Caco-2 (cell line): Measurements from ENCODE around the gene GAB2. TPM values are rescaled to one million over a fixed set of nuclear protein-coding genes. Genes with fewer than 3 reads are reported as not detected.

Experiments
- BruUV-seq: library from RNA; stranded (reverse); fragments of 400-500 nt; replicated peaks from 2 replicates; lab custom pipeline; 2021; lab: Mats Ljungman, UMichigan
- CTCF ChIA-PET: fragments of 300-600 bp; sonication (Branson Sonifier 250); formaldehyde crosslinking; loops from one replicate; lab custom pipeline; 2022; ENCODE audit warnings: antibody characterized with exemption; lab: Charles Lee
- POLR2A ChIA-PET: fragments of 300-600 bp; sonication (Branson Sonifier 250); formaldehyde crosslinking; loops from one replicate; lab custom pipeline; 2022; ENCODE audit warnings: antibody characterized with exemption; lab: Charles Lee
- DNase-seq, 2 experiments: peaks; one replicate each; pipeline versions ENCODE4 v3.0.0 to v3.0.0-alpha.2; 2020 to 2022
- H3K27me3 ChIP-seq: replicated peaks from 2 replicates; pipeline ENCODE4 v1.6.0; 2011; ENCODE audit warnings: low read length; ENCODE audit not compliant: control insufficient read depth, insufficient read depth
- H3K36me3 ChIP-seq: 2 replicates; pipeline ENCODE4 v1.5.1; 2011; ENCODE audit warnings: low read length; ENCODE audit not compliant: control insufficient read depth, insufficient read depth
- H3K4me1 ChIP-seq: fragments of 250-450 bp; sonication (Bioruptor Pico); 2 replicates; pipeline ENCODE4 v1.5.1; 2020; ENCODE audit warnings: mild to moderate bottlenecking
- H3K4me3 ChIP-seq: 2 replicates; pipeline ENCODE4 v1.5.1; 2011; ENCODE audit warnings: low read depth, mild to moderate bottlenecking, control low read depth, low read length
- H3K9me3 ChIP-seq: fragments of 250-450 bp; sonication (Bioruptor Pico); 2 replicates; pipeline ENCODE4 v1.5.1; 2020; ENCODE audit warnings: mild to moderate bottlenecking, moderate library complexity
- H3K27ac Mint-ChIP-seq: one replicate; pipeline ENCODE4 v1.8.0; 2022; ENCODE audit warnings: mixed read lengths; ENCODE audit not compliant: unreplicated experiment
- H3K27me3 Mint-ChIP-seq: one replicate; pipeline ENCODE4 v1.8.0; 2022; ENCODE audit warnings: mixed read lengths; ENCODE audit not compliant: insufficient read depth, unreplicated experiment
- H3K36me3 Mint-ChIP-seq: one replicate; pipeline ENCODE4 v1.8.0; 2022; ENCODE audit warnings: mild to moderate bottlenecking, mixed read lengths; ENCODE audit not compliant: insufficient read depth, unreplicated experiment
- H3K4me1 Mint-ChIP-seq: one replicate; pipeline ENCODE4 v1.8.0; 2022; ENCODE audit warnings: low read depth, mixed read lengths; ENCODE audit not compliant: unreplicated experiment
- H3K4me3 Mint-ChIP-seq: one replicate; pipeline ENCODE4 v1.8.0; 2022; ENCODE audit warnings: mild to moderate bottlenecking, moderate library complexity, mixed read lengths; ENCODE audit not compliant: unreplicated experiment
- H3K9me3 Mint-ChIP-seq: one replicate; pipeline ENCODE4 v1.8.0; 2022; ENCODE audit warnings: mixed read lengths; ENCODE audit not compliant: unreplicated experiment
- CTCF ChIP-seq, 2 experiments: fragments of 200-600 bp in 1 of 2; IDR thresholded peaks; 1 replicate in 1 of 2; 2 replicates in 1 of 2; pipeline versions ENCODE4 v1.5.1 to v1.8.0; 2011 to 2022; ENCODE audit warnings: antibody characterized with exemption in 1 of 2, control low read depth in 1 of 2, inconsistent platforms in 1 of 2, low read depth in 1 of 2, low read length in 1 of 2, mild to moderate bottlenecking in 1 of 2, moderate library complexity in 1 of 2; ENCODE audit not compliant: insufficient read depth in 1 of 2, severe bottlenecking in 1 of 2, unreplicated experiment in 1 of 2
- intact Hi-C: fragments of 100-400 bp; cut with micrococcal nuclease; formaldehyde crosslinking; loops from one replicate; pipeline ENCODE4 v1.10.0; 2022; ENCODE audit not compliant: unreplicated experiment
- total RNA-seq: library from RNA; stranded (reverse); gene quantifications from 2 replicates; pipeline ENCODE4 v1.2.3, GENCODE V29; 2022

Gene GAB2
- total RNA-seq, 1 experiment from 2014 or later = 67.3 TPM

GRCh38 chr11:78355309-78355705, 62.3 kb downstream of the GAB2 start:
- H3K4me1 Mint-ChIP-seq = peaks cover 41% of the 10 kb centered on the region
- no peaks in the 10 kb centered on the region for H3K9me3 Mint-ChIP-seq
- no peaks in the 10 kb centered on the region for H3K36me3 ChIP-seq
- TF ChIP-seq CTCF (IDR thresholded peaks at IDR 0.05; ENCODE audit: insufficient read depth in 1 of 2, low read depth in 1 of 2, low read length in 1 of 2, severe bottlenecking in 1 of 2, unreplicated experiment in 1 of 2) = no peak
- no peaks in the 10 kb centered on the region for H3K27me3 ChIP-seq
- CTCF ChIA-PET = no interaction called here
- H3K27ac Mint-ChIP-seq = peak overlapping the region; percentile 45
- no peaks in the 10 kb centered on the region for H3K27me3 Mint-ChIP-seq
- DNase-seq = no peak
- peaks cover 11% of the 10 kb centered on the region for H3K36me3 Mint-ChIP-seq
- H3K4me1 ChIP-seq = peaks cover 16% of the 10 kb centered on the region
- POLR2A ChIA-PET = interaction anchor here (0.6 to 0.7 kb wide), 2 partner anchors 10 to 12 kb away, joined by 6 to 13 read pairs; no protein-coding TSS in a partner anchor
- no peak overlapping the region for H3K4me3 Mint-ChIP-seq
- BruUV-seq = no TSS peak
- no peaks in the 10 kb centered on the region for H3K9me3 ChIP-seq
- no peak overlapping the region for H3K4me3 ChIP-seq
- intact Hi-C loops = no loop called here

DNA sequence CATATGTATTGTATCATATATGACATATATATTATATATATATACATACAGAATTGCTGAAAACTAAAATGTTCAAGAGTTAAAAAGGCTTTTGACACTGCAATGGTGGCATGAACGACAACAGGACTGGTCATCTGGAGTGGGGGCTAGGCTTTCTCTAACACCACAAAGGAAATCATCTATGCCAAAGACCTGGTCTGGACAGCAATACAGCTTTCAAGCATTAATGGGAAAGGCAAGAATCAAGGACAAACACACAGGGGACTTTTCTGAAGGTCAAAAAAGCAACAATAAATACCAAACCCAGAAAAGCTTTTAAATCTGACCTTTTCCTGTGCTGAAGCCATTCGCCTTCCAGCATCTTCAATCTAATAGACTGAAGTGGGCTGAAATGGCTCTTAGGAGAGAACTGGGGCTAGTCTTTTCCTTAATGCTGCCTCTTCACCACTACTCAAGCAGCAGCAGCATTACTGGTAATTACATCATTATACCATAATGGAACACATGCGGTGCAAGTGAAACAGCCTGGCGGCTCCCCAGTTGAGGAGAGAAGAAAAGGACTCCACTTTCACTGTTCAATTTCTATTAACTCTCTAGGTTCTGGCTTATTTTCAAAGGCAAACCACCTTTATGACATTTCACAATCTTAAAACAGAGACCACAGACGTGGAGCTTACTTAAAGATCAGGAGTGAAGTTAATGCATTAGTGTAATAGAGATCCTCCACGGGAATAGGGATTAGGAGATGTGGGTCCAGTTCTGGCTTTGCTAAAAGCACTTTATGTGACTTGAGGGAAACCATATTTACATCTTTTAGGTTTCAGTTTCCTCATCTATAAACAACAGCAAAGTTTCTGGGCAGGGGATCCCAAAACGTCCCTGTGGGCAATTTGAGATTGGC, 63.0 kb downstream of the GAB2 start:
- Histone ChIP-seq H3K27me3 (no peaks in the 10 kb centered on the region), H3K9me3 (no peaks in the 10 kb centered on the region), H3K36me3 (no peaks in the 10 kb centered on the region), H3K4me1 (peaks cover 20% of the 10 kb centered on the region), H3K4me3 (no peak overlapping the region)
- ChIA-PET CTCF (interaction anchor here (0.6 kb wide), 1 partner anchor 250 kb away, joined by 3 read pairs; no protein-coding TSS in a partner anchor), POLR2A (interaction anchor here (0.7 kb wide), 1 partner anchor 13 kb away, joined by 13 read pairs; no protein-coding TSS in a partner anchor)
- H3K9me3 Mint-ChIP-seq = no peaks in the 10 kb centered on the region
- no peak for TF ChIP-seq CTCF (IDR thresholded peaks at IDR 0.05; ENCODE audit: insufficient read depth in 1 of 2, low read depth in 1 of 2, low read length in 1 of 2, severe bottlenecking in 1 of 2, unreplicated experiment in 1 of 2)
- TSS peak; percentile 3 for BruUV-seq
- DNase-seq = peak in 1 of 2 experiments; percentile 32
- H3K4me3 Mint-ChIP-seq = no peak overlapping the region
- intact Hi-C loops = loop anchor here (5.0 kb wide), 1 partner anchor 72 kb away; no protein-coding TSS in a partner anchor
- peaks cover 42% of the 10 kb centered on the region for H3K4me1 Mint-ChIP-seq
- H3K27ac Mint-ChIP-seq = peak overlapping the region; percentile 45
- peaks cover 11% of the 10 kb centered on the region for H3K36me3 Mint-ChIP-seq
- no peaks in the 10 kb centered on the region for H3K27me3 Mint-ChIP-seq

- no peaks in the 10 kb centered on the region for H3K36me3 ChIP-seq
- Mint-ChIP-seq H3K36me3 (peaks cover 8% of the 10 kb centered on the region), H3K4me3 (no peak overlapping the region), H3K4me1 (peaks cover 36% of the 10 kb centered on the region), H3K27me3 (no peaks in the 10 kb centered on the region), H3K27ac (peak overlapping the region; percentile 6), H3K9me3 (no peaks in the 10 kb centered on the region)
- TF ChIP-seq CTCF (IDR thresholded peaks at IDR 0.05; ENCODE audit: insufficient read depth in 1 of 2, low read depth in 1 of 2, low read length in 1 of 2, severe bottlenecking in 1 of 2, unreplicated experiment in 1 of 2) = no peak
- BruUV-seq = no TSS peak
- no peak overlapping the region for H3K4me3 ChIP-seq
- DNase-seq = no peak
- H3K27me3 ChIP-seq = no peaks in the 10 kb centered on the region
- no peaks in the 10 kb centered on the region for H3K9me3 ChIP-seq
- intact Hi-C loops = loop anchor here (5.0 kb wide), 1 partner anchor 70 kb away; no protein-coding TSS in a partner anchor
- ChIA-PET CTCF (no interaction called here), POLR2A (no interaction called here)
- H3K4me1 ChIP-seq = peaks cover 29% of the 10 kb centered on the region
Observed at GRCh38 chr11:78351979-78352841, 65.4 kb downstream of the GAB2 start.
